Activated CD8-positive, alpha-beta memory T cell treated with anti-CD3 and anti-CD28 coated beads, Interleukin-2, amount 10 ng/mL, durations not matched to agents 7 days and 5 days (primary cell): ENCODE data around the gene HSD3B1. TPM values are rescaled to one million over a fixed set of nuclear protein-coding genes. Genes with fewer than 3 reads are reported as not detected.

Experiments
- ATAC-seq: fragments of 150-1000 bp; cut with Tn5 transposase; one replicate; pipeline ENCODE4 v1.10.0; 2021; ENCODE audit warnings: moderate library complexity
- CTCF ChIA-PET: fragments of 350-600 bp; sonication (Branson Sonifier 250); formaldehyde crosslinking; loops from one replicate; lab custom pipeline; 2021; ENCODE audit warnings: antibody characterized with exemption; lab: Charles Lee
- DNase-seq: peaks from one replicate; pipeline ENCODE4 v3.0.0-alpha.2; 2020
- H3K27ac Mint-ChIP-seq: one replicate; pipeline ENCODE4 v1.8.0; 2021; ENCODE audit warnings: mild to moderate bottlenecking, mixed read lengths
- H3K27me3 Mint-ChIP-seq: one replicate; pipeline ENCODE4 v1.8.0; 2021; ENCODE audit warnings: mixed read lengths
- H3K36me3 Mint-ChIP-seq: one replicate; pipeline ENCODE4 v1.8.0; 2021; ENCODE audit warnings: mild to moderate bottlenecking, mixed read lengths
- H3K4me1 Mint-ChIP-seq: one replicate; pipeline ENCODE4 v1.8.0; 2021; ENCODE audit warnings: mixed read lengths
- H3K4me3 Mint-ChIP-seq: one replicate; pipeline ENCODE4 v1.8.0; 2021; ENCODE audit warnings: mild to moderate bottlenecking, moderate library complexity, mixed read lengths
- H3K9me3 Mint-ChIP-seq: one replicate; pipeline ENCODE4 v1.8.0; 2022; ENCODE audit warnings: low read depth, mixed read lengths
- total RNA-seq, 2 experiments: library from RNA; stranded (reverse); gene quantifications; one replicate each; pipeline ENCODE4 v1.2.3, GENCODE V29; 2021

HSD3B1 gene
- total RNA-seq, 2 experiments from 2014 or later = not detected

- ATAC-seq (no peak), DNase-seq (no peak)
- Mint-ChIP-seq H3K4me3 (no peak overlapping the region), H3K4me1 (no peaks in the 10 kb centered on the region), H3K9me3 (no peaks in the 10 kb centered on the region), H3K27ac (no peak overlapping the region), H3K36me3 (no peaks in the 10 kb centered on the region), H3K27me3 (no peaks in the 10 kb centered on the region)
- CTCF ChIA-PET = no interaction called here
Observed at GRCh38 chr1:119480175-119480574, 26.8 kb upstream of the HSD3B1 start.

- CTCF ChIA-PET = no interaction called here
- ATAC-seq = no peak
- DNase-seq = no peak
- no peaks in the 10 kb centered on the region for H3K36me3 Mint-ChIP-seq
- H3K4me3 Mint-ChIP-seq = no peak overlapping the region
- H3K4me1 Mint-ChIP-seq = no peaks in the 10 kb centered on the region
- no peak overlapping the region for H3K27ac Mint-ChIP-seq
- no peaks in the 10 kb centered on the region for H3K9me3 Mint-ChIP-seq
- no peaks in the 10 kb centered on the region for H3K27me3 Mint-ChIP-seq
Observed at GRCh38 chr1:119481951-119482350, 25.1 kb upstream of the HSD3B1 start.

DNA sequence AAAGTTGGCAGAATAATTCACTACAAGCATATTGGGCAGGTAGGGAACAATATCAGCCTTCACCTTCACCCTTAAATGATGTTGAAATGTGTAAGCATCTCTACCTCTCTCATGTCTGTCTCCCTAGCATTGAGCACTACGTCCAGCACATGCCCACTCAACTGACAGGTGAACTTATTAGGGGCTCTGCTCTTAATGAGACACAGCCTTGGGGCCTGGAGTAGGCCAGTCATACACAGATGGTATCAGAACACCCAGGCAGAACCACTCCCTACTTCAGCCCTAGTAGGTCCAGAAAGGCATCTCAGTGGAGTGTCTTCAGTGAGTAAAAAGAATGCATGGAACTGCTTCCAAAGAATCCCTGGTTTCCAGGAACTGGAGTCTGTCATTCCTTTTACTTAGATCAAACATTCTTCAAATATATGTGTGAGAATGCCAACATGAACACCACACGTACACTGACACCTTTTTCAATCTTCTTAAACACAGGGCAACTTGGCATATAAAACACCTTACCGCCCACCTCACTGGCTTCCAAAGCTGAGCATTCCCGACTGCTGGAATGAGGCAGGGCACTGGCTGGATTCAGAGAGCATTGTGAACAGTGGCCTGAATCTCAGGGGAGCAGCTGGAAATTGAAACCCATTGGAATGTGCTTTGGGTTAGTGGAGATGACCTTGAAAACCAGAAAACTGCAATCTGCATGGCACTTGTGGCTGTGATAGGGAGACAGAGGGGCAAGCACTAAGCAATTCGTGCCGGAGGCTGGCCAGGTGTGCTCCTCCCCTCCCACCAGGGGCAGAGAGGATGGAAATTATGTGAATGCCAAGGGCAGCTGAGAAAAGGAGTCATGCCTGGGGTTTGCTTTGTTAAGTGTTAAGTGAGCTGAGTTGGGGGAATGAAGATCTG lies 24.2 kb upstream of the HSD3B1 start:
- no peak overlapping the region for H3K4me3 Mint-ChIP-seq
- no peaks in the 10 kb centered on the region for H3K9me3 Mint-ChIP-seq
- no peaks in the 10 kb centered on the region for H3K4me1 Mint-ChIP-seq
- DNase-seq (no peak), ATAC-seq (no peak)
- CTCF ChIA-PET = no interaction called here
- no peak overlapping the region for H3K27ac Mint-ChIP-seq
- H3K36me3 Mint-ChIP-seq = no peaks in the 10 kb centered on the region
- H3K27me3 Mint-ChIP-seq = peaks cover 6% of the 10 kb centered on the region

DNA sequence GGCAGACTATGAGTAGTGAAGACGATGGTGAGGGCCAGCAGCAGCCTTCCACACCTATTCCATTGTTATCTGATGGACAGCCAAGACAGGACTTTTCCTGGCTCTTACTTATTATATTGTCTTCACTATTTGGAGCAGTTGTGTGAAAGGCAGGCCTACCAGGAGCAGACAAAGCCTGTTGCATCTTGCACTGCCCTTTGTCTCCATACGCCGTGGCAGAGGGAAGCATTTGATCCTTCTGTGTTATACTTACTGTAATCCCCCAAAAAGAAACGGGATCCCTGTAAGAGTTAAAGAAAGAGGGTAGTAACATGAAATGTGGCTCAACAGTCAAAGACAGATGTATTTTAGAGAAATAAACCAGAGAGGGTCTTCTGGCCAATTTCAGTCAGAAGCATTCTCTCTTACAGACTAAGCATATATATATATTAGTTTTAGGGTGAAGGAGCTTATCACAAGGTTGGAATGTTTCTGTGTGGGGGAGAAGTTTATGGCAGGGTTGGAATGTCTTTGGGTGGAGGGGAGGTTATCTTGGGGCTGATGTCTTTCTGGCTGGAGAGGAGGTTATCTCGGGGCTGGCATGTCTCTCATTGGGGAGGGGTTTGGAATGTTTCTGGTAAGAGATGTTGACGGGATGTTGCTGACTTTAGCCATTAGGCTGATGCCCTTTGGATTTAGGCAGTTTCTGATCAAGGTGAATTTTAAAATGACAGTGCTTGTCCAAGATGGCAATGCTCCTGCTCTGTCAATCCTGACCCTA lies 23.4 kb upstream of the HSD3B1 start:
- Mint-ChIP-seq H3K4me3 (no peak overlapping the region), H3K36me3 (no peaks in the 10 kb centered on the region), H3K4me1 (no peaks in the 10 kb centered on the region), H3K27me3 (peaks cover 7% of the 10 kb centered on the region), H3K9me3 (no peaks in the 10 kb centered on the region), H3K27ac (no peak overlapping the region)
- ATAC-seq (no peak), DNase-seq (no peak)
- CTCF ChIA-PET = no interaction called here

- Mint-ChIP-seq H3K27me3 (peaks cover 7% of the 10 kb centered on the region), H3K27ac (no peak overlapping the region), H3K4me3 (no peak overlapping the region), H3K9me3 (no peaks in the 10 kb centered on the region), H3K36me3 (no peaks in the 10 kb centered on the region), H3K4me1 (no peaks in the 10 kb centered on the region)
- ATAC-seq (no peak), DNase-seq (no peak)
- CTCF ChIA-PET = no interaction called here
Observed at GRCh38 chr1:119485201-119485600, 21.8 kb upstream of the HSD3B1 start.

DNA sequence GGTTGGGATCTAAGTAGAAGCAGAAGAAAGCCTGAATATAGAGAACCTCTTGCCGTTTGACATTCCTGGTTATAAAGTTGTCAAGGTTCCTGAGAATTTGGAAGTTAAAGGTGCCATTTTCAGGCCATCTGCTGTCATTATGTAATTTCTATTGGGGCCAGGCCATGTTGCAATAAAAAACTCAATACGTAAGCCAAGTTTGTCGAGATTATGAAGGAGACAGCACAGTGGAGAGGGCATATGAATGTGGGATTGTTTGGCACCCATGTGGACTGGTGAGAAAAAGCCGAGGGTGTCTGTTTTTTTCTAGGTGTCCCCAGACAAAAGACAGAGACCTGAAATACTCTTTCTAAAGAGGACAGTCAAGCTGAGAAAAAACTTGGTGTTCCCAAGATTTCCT lies 18.8 kb upstream of the HSD3B1 start:
- H3K9me3 Mint-ChIP-seq = no peaks in the 10 kb centered on the region
- no peak for ATAC-seq
- H3K4me3 Mint-ChIP-seq = no peak overlapping the region
- no peak for DNase-seq
- CTCF ChIA-PET = no interaction called here
- no peaks in the 10 kb centered on the region for H3K36me3 Mint-ChIP-seq
- H3K27ac Mint-ChIP-seq = no peak overlapping the region
- peaks cover 7% of the 10 kb centered on the region for H3K27me3 Mint-ChIP-seq
- no peaks in the 10 kb centered on the region for H3K4me1 Mint-ChIP-seq

- Mint-ChIP-seq H3K27ac (no peak overlapping the region), H3K4me1 (no peaks in the 10 kb centered on the region), H3K27me3 (peaks cover 7% of the 10 kb centered on the region), H3K4me3 (no peak overlapping the region), H3K36me3 (no peaks in the 10 kb centered on the region), H3K9me3 (no peaks in the 10 kb centered on the region)
- DNase-seq = no peak
- no peak for ATAC-seq
- CTCF ChIA-PET = no interaction called here
Observed at GRCh38 chr1:119489201-119489600, 17.8 kb upstream of the HSD3B1 start.

DNA sequence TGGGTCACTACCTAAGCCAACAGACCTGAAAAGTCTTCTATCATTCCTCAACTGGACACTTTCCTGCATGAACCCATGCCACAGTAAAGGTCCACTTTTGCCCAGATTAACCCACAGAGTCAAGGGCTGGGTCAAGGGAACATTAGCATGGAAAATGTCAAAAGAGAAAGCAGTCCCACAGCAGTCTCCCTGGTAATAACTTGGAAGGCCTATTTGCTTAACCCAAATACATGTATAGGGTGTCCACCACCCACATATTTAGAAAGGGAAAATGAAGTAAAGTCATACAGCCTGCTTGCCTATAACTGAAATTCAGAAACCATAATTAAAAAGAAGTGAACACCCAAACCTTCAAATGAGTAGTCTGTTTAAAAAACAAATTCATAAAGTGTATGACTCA lies 16.1 kb upstream of the HSD3B1 start:
- DNase-seq = no peak
- Mint-ChIP-seq H3K36me3 (no peaks in the 10 kb centered on the region), H3K9me3 (peaks cover 3% of the 10 kb centered on the region), H3K4me1 (no peaks in the 10 kb centered on the region), H3K4me3 (no peak overlapping the region), H3K27ac (no peak overlapping the region), H3K27me3 (peaks cover 7% of the 10 kb centered on the region)
- CTCF ChIA-PET = no interaction called here
- ATAC-seq = no peak

- H3K4me3 Mint-ChIP-seq = no peak overlapping the region
- no peak overlapping the region for H3K27ac Mint-ChIP-seq
- H3K27me3 Mint-ChIP-seq = peaks cover under 1% of the 10 kb centered on the region
- peaks cover 6% of the 10 kb centered on the region for H3K9me3 Mint-ChIP-seq
- H3K36me3 Mint-ChIP-seq = no peaks in the 10 kb centered on the region
- ATAC-seq (no peak), DNase-seq (no peak)
- CTCF ChIA-PET = no interaction called here
- H3K4me1 Mint-ChIP-seq = no peaks in the 10 kb centered on the region
Observed at GRCh38 chr1:119492763-119493162, 14.2 kb upstream of the HSD3B1 start.

DNA sequence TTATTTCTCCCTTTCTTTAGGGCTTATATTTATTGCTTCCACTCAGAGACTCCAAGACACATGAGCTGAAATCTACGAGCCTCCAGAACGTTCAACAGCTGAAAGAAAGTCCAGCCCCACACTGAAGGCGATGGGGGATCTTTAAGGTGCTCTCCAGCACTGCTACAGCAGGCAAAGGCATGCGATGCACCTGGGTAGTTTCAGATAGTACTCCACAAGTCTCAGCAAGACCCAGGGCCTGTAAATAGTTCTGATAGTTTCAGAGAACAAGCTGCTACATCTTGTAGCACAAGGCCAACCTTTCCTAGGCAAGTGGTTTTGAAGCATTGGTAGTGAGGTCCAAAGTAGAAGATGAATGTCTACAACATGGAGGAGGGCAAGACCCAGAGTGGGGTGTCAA lies 2.2 kb upstream of the HSD3B1 start:
- ATAC-seq (no peak), DNase-seq (no peak)
- no peak overlapping the region for H3K4me3 Mint-ChIP-seq
- no peaks in the 10 kb centered on the region for H3K36me3 Mint-ChIP-seq
- H3K27ac Mint-ChIP-seq = no peak overlapping the region
- H3K27me3 Mint-ChIP-seq = no peaks in the 10 kb centered on the region
- H3K4me1 Mint-ChIP-seq = no peaks in the 10 kb centered on the region
- CTCF ChIA-PET = no interaction called here
- no peaks in the 10 kb centered on the region for H3K9me3 Mint-ChIP-seq

DNA sequence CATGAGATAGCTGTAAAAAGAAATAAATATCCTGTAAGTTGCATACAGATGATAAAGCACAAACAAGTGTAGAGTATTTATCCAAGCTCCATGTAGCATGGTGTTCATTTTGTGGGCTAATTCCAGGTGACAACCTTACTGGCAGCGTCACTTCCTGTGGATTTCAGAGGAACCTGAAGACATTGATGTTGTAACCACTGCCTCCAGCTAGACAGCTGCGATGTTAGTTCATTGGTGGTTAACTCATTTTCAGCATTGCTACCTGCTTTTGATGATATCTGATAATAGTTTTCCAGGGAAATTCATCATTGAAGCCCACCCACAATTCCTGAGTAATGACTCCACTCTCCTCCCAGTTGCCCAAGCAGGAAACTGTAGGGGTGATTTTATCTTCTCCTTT lies 3.0 kb downstream of the HSD3B1 start:
- CTCF ChIA-PET = no interaction called here
- DNase-seq (no peak), ATAC-seq (no peak)
- Mint-ChIP-seq H3K36me3 (no peaks in the 10 kb centered on the region), H3K4me3 (no peak overlapping the region), H3K4me1 (no peaks in the 10 kb centered on the region), H3K27ac (no peak overlapping the region), H3K27me3 (no peaks in the 10 kb centered on the region), H3K9me3 (no peaks in the 10 kb centered on the region)

GRCh38 chr1:119515221-119515620 lies 8.2 kb downstream of the HSD3B1 start:
- CTCF ChIA-PET = no interaction called here
- DNase-seq (no peak), ATAC-seq (no peak)
- no peaks in the 10 kb centered on the region for H3K36me3 Mint-ChIP-seq
- no peaks in the 10 kb centered on the region for H3K9me3 Mint-ChIP-seq
- H3K4me1 Mint-ChIP-seq = no peaks in the 10 kb centered on the region
- no peak overlapping the region for H3K4me3 Mint-ChIP-seq
- no peaks in the 10 kb centered on the region for H3K27me3 Mint-ChIP-seq
- H3K27ac Mint-ChIP-seq = no peak overlapping the region

GRCh38 chr1:119516247-119516646 lies 9.2 kb downstream of the HSD3B1 start:
- CTCF ChIA-PET = no interaction called here
- H3K27ac Mint-ChIP-seq = no peak overlapping the region
- no peak for DNase-seq

DNA sequence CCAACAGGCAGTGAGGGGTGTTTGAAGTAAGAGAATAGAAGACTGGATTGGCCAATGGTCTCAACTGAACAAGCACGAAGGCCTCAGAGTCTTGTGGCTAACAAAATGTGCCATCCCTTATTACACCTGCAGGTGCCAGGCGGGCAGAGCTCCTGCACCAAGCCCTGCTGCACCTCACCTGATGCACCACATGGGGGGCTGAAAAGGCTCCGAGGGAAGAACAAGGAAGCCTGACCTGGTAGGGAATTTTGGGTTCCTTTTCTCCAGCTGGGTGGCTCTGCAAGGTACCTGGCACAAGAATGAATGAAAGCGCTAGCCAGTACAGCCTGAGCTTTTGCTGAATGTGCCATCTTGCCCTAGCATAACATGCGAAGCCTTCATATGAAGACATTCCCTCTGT lies 9.7 kb downstream of the HSD3B1 start:
- H3K27ac Mint-ChIP-seq = no peak overlapping the region
- H3K36me3 Mint-ChIP-seq = no peaks in the 10 kb centered on the region
- H3K4me3 Mint-ChIP-seq = no peak overlapping the region
- no peaks in the 10 kb centered on the region for H3K4me1 Mint-ChIP-seq
- H3K27me3 Mint-ChIP-seq = no peaks in the 10 kb centered on the region
- no peaks in the 10 kb centered on the region for H3K9me3 Mint-ChIP-seq
- CTCF ChIA-PET = no interaction called here
- DNase-seq (no peak), ATAC-seq (no peak)

More at GRCh38 chr1:119516247-119516646, 9.2 kb downstream of the HSD3B1 start:
- H3K4me3 Mint-ChIP-seq = no peak overlapping the region
- H3K9me3 Mint-ChIP-seq = no peaks in the 10 kb centered on the region
- H3K27me3 Mint-ChIP-seq = no peaks in the 10 kb centered on the region
- no peaks in the 10 kb centered on the region for H3K4me1 Mint-ChIP-seq
- no peaks in the 10 kb centered on the region for H3K36me3 Mint-ChIP-seq
- ATAC-seq = no peak
